Activated naive CD4-positive, alpha-beta T cell treated with anti-CD3 and anti-CD28 coated beads, Interleukin-2, amount 10 ng/mL, durations not matched to agents 5 hours and 36 hours (primary cell): Measurements from ENCODE around the gene NTHL1. TPM values are rescaled to one million over a fixed set of nuclear protein-coding genes. Genes with fewer than 3 reads are reported as not detected.

Experiments used
- microRNA-seq: library from miRNA; unstranded; fragments of <30 nt; microRNA quantifications from one replicate; pipeline ENCODE4 v1.2.0, GENCODE V29; 2022; ENCODE audit warnings: borderline microRNAs expressed, borderline replicate concordance
- total RNA-seq, 2 experiments: library from RNA; stranded (reverse); gene quantifications; one replicate each; pipeline ENCODE4 v1.2.3, GENCODE V29; 2021

Gene NTHL1
- total RNA-seq = 10 to 100 TPM; 21.4 to 21.8 TPM

GRCh38 chr16:2047330-2048115, at the start of gene NTHL1, which contains the start of gene TSC2:
Gene NTHL1, minus strand, starts transcription at chr16:2047834. Its CDS starts 11 bp downstream, at chr16:2047823.
Gene TSC2, plus strand, starts transcription at chr16:2047985. Its CDS starts 631 bp downstream, at chr16:2048616.

GRCh38 chr16:2026461-2027023, 21.1 kb downstream of the NTHL1 start, which contains the start of gene NHERF2:
Gene NHERF2, plus strand, starts transcription at chr16:2026902. Its CDS starts 104 bp downstream, at chr16:2027006.

GRCh38 chr16:2019518-2019920, 28.1 kb downstream of the NTHL1 start, which contains the start of gene NPW:
Gene NPW, plus strand, starts transcription at chr16:2019785.

GRCh38 chr16:2009791-2010510, 37.7 kb downstream of the NTHL1 start, which contains the start of gene ZNF598:
Gene ZNF598, minus strand, starts transcription at chr16:2009821.

Small RNA genes within 50 kb of the gene (microRNA-seq; reads per million reads assigned to microRNA genes)
- gene MIR1225 = not detected

Other genes with a start within 250 kb of the NTHL1 start
- gene HAGH, start 221.0 kb downstream of the NTHL1 start, total RNA-seq = 10 to 100 TPM; 41.0 to 44.3 TPM
- gene FAHD1, start 220.6 kb downstream of the NTHL1 start, total RNA-seq = 10 to 100 TPM; 11.3 to 11.5 TPM
- not detected for gene MEIOB, start 175.7 kb downstream of the NTHL1 start, total RNA-seq
- gene HS3ST6, start 129.4 kb downstream of the NTHL1 start, total RNA-seq = not detected
- gene MSRB1, start 104.6 kb downstream of the NTHL1 start, total RNA-seq = 10 to 100 TPM; 13.7 to 13.8 TPM
- gene RPL3L, start 93.1 kb downstream of the NTHL1 start, total RNA-seq = not detected
- gene NDUFB10, start 88.3 kb downstream of the NTHL1 start, total RNA-seq = 100 to 1,000 TPM; 110 to 120 TPM
- gene RPS2, start 83.0 kb downstream of the NTHL1 start, total RNA-seq = 1,000 to 10,000 TPM; 3,275 to 3,410 TPM
- gene RNF151, start 81.0 kb downstream of the NTHL1 start, total RNA-seq = not detected
- gene TBL3, start 75.8 kb downstream of the NTHL1 start, total RNA-seq = 10 to 100 TPM; 24.4 to 27.4 TPM
- under 1 TPM; 0.40 to 0.77 TPM for gene NOXO1, start 66.4 kb downstream of the NTHL1 start, total RNA-seq
- gene GFER, start 63.6 kb downstream of the NTHL1 start, total RNA-seq = 10 to 100 TPM; 26.6 to 27.3 TPM
- gene SYNGR3, start 57.9 kb downstream of the NTHL1 start, total RNA-seq = 1 to 10 TPM; 2.2 to 2.8 TPM
- 10 to 100 TPM; 51.5 to 52.2 TPM for gene ZNF598, start 38.0 kb downstream of the NTHL1 start, total RNA-seq
- under 1 TPM; 0.24 to 0.48 TPM for gene NPW, start 28.0 kb downstream of the NTHL1 start, total RNA-seq
- gene NHERF2, start 20.9 kb downstream of the NTHL1 start, total RNA-seq = 1 to 10 TPM; 2.8 to 3.2 TPM
- gene TSC2, start 151 bp upstream of the NTHL1 start, total RNA-seq = 100 to 1,000 TPM; 106 to 109 TPM
- 10 to 100 TPM; 66.5 to 78.0 TPM for gene PKD1, start 88.1 kb upstream of the NTHL1 start, total RNA-seq
- under 1 TPM in 1 of 2 experiments, not detected in 1; 0.15 TPM for gene RAB26, start 100.8 kb upstream of the NTHL1 start, total RNA-seq
- gene TRAF7, start 107.9 kb upstream of the NTHL1 start, total RNA-seq = 10 to 100 TPM; 57.4 to 58.9 TPM
- under 1 TPM; 0.28 to 0.39 TPM for gene CASKIN1, start 148.8 kb upstream of the NTHL1 start, total RNA-seq
- 10 to 100 TPM; 30.6 to 34.2 TPM for gene MLST8, start 157.6 kb upstream of the NTHL1 start, total RNA-seq
- gene BRICD5, start 163.0 kb upstream of the NTHL1 start, total RNA-seq = 10 to 100 TPM; 11.9 to 12.7 TPM
- gene PGP, start 167.0 kb upstream of the NTHL1 start, total RNA-seq = 10 to 100 TPM; 17.4 to 17.5 TPM
- 10 to 100 TPM; 30.1 to 31.5 TPM for gene E4F1, start 175.8 kb upstream of the NTHL1 start, total RNA-seq
- gene DNASE1L2, start 188.6 kb upstream of the NTHL1 start, total RNA-seq = 1 to 10 TPM; 2.6 to 2.8 TPM
- gene ECI1, start 203.8 kb upstream of the NTHL1 start, total RNA-seq = 10 to 100 TPM; 30.7 to 35.4 TPM
- 100 to 1,000 TPM; 185 to 190 TPM for gene RNPS1, start 220.3 kb upstream of the NTHL1 start, total RNA-seq